GM12801 (cell line): ENCODE measurements around the gene PCNX1.

Experiments used
- CTCF ChIP-seq: IDR thresholded peaks from one replicate; pipeline ENCODE4 v1.5.1; 2011; ENCODE audit warnings: control low read depth; ENCODE audit not compliant: insufficient read length; ENCODE audit errors: extremely low read depth

The PCNX1 gene

GRCh38 chr14:71050227-71050823 is 143.1 kb downstream of the PCNX1 start:
- no peak for TF ChIP-seq CTCF

- no peak for TF ChIP-seq CTCF
These were observed 147.4 kb downstream of the PCNX1 start for GRCh38 chr14:71054706-71055105.

- TF ChIP-seq CTCF, result no peak
These were observed 148.9 kb downstream of the PCNX1 start for GRCh38 chr14:71056168-71056567.

- TF ChIP-seq CTCF, result no peak
These were observed 153.0 kb downstream of the PCNX1 start for GRCh38 chr14:71060274-71060673.

- no peak for TF ChIP-seq CTCF
These were observed 153.7 kb downstream of the PCNX1 start for GRCh38 chr14:71060825-71061455.

GRCh38 chr14:71061458-71061857 is 154.2 kb downstream of the PCNX1 start:
- no peak for TF ChIP-seq CTCF

GRCh38 chr14:71062581-71063303 is 155.5 kb downstream of the PCNX1 start:
- TF ChIP-seq CTCF, result no peak
